GM23338 (cell line): ENCODE measurements around the gene NR2C2.

ENCODE experiments used
- CREB1 ChIP-seq: fragments of 250-450 bp; sonication (Bioruptor Pico); IDR thresholded peaks from 2 replicates; pipeline ENCODE4 v1.5.0; 2020; ENCODE audit warnings: low read depth, mild to moderate bottlenecking, moderate library complexity
- EZH2 ChIP-seq: fragments of 200-600 bp; sonication (generic); IDR thresholded peaks from one replicate; pipeline ENCODE4 v1.8.0; 2017; ENCODE audit warnings: antibody characterized with exemption, mild to moderate bottlenecking, low read depth; ENCODE audit not compliant: unreplicated experiment
- EZH2phosphoT487 ChIP-seq: fragments of 200-600 bp; sonication (generic); IDR thresholded peaks from one replicate; pipeline ENCODE4 v1.8.1; 2018; ENCODE audit warnings: antibody characterized with exemption; ENCODE audit not compliant: unreplicated experiment
- JUNB ChIP-seq: IDR thresholded peaks from one replicate; pipeline ENCODE4 v1.6.1; 2016; ENCODE audit warnings: antibody characterized with exemption; ENCODE audit not compliant: unreplicated experiment
- NANOG ChIP-seq: IDR thresholded peaks from 2 replicates; pipeline ENCODE4 v1.6.1; 2016; ENCODE audit warnings: antibody characterized with exemption, borderline replicate concordance
- POLR2AphosphoS5 ChIP-seq: IDR thresholded peaks from 2 replicates; pipeline ENCODE4 v1.6.1; 2016; ENCODE audit warnings: antibody characterized with exemption, low read depth
- STAT1 ChIP-seq: IDR thresholded peaks from one replicate; pipeline ENCODE4 v1.6.1; 2016; ENCODE audit warnings: antibody characterized with exemption; ENCODE audit not compliant: unreplicated experiment
- ZNF114 ChIP-seq: fragments of 250-450 bp; sonication (Bioruptor Pico); IDR thresholded peaks from 2 replicates; pipeline ENCODE4 v1.5.0; 2020; ENCODE audit warnings: mild to moderate bottlenecking, moderate library complexity
- ZNF331 ChIP-seq: fragments of 250-450 bp; sonication (Bioruptor Pico); IDR thresholded peaks from 2 replicates; pipeline ENCODE4 v1.5.0; 2020; ENCODE audit warnings: low read depth, mild to moderate bottlenecking, moderate library complexity
- TF ChIP-seq, protein P1 (sequence below), 2 experiments: fragments of 200-600 bp in 1 of 2; sonication (generic) in 1 of 2; conservative IDR thresholded peaks; 2 replicates each; pipeline versions ENCODE4 v1.5.1 to v1.6.1; 2016 to 2017; ENCODE audit warnings: antibody characterized with exemption in 2 of 2, low read depth in 2 of 2, mild to moderate bottlenecking in 2 of 2, moderate library complexity in 1 of 2
- TF ChIP-seq, protein P2 (sequence below): IDR thresholded peaks from one replicate; pipeline ENCODE4 v1.6.1; 2018; ENCODE audit warnings: antibody characterized with exemption; ENCODE audit not compliant: unreplicated experiment
- TF ChIP-seq, protein P3 (sequence below): fragments of 250-450 bp; sonication (Bioruptor Pico); IDR thresholded peaks from 2 replicates; pipeline ENCODE4 v1.5.0; 2020; ENCODE audit warnings: mild to moderate bottlenecking, moderate library complexity
- TF ChIP-seq, protein P4 (sequence below): IDR thresholded peaks from 2 replicates; pipeline ENCODE4 v1.6.1; 2016; ENCODE audit warnings: antibody characterized with exemption

DNA sequence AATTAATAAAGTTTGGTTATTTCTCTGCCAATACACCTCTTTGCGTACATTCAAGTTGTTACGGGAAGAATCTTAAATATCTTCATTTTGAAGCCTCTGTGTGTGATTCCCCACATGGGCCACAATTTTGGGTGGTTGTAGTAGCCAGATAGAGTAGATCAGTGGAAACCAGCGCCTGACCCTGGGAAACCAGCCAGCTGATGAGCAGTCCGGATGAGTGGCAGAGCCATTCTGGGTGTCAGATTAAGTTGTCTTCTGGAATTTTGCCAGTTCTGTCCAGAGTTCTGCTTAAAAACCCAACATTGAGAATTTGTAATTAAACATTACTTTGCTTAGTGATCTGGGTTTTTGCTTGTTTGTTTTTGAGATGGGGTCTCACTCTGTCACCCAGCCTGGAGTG, 68.1 kb downstream of the NR2C2 start:
- TF ChIP-seq, protein P1, sequence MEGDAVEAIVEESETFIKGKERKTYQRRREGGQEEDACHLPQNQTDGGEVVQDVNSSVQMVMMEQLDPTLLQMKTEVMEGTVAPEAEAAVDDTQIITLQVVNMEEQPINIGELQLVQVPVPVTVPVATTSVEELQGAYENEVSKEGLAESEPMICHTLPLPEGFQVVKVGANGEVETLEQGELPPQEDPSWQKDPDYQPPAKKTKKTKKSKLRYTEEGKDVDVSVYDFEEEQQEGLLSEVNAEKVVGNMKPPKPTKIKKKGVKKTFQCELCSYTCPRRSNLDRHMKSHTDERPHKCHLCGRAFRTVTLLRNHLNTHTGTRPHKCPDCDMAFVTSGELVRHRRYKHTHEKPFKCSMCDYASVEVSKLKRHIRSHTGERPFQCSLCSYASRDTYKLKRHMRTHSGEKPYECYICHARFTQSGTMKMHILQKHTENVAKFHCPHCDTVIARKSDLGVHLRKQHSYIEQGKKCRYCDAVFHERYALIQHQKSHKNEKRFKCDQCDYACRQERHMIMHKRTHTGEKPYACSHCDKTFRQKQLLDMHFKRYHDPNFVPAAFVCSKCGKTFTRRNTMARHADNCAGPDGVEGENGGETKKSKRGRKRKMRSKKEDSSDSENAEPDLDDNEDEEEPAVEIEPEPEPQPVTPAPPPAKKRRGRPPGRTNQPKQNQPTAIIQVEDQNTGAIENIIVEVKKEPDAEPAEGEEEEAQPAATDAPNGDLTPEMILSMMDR (conservative IDR thresholded peaks at IDR 0.05; ENCODE audit: low read depth in 2 of 2), result no peak
- TF ChIP-seq POLR2AphosphoS5, result no peak
- no peak for TF ChIP-seq EZH2phosphoT487
- TF ChIP-seq, protein P2, sequence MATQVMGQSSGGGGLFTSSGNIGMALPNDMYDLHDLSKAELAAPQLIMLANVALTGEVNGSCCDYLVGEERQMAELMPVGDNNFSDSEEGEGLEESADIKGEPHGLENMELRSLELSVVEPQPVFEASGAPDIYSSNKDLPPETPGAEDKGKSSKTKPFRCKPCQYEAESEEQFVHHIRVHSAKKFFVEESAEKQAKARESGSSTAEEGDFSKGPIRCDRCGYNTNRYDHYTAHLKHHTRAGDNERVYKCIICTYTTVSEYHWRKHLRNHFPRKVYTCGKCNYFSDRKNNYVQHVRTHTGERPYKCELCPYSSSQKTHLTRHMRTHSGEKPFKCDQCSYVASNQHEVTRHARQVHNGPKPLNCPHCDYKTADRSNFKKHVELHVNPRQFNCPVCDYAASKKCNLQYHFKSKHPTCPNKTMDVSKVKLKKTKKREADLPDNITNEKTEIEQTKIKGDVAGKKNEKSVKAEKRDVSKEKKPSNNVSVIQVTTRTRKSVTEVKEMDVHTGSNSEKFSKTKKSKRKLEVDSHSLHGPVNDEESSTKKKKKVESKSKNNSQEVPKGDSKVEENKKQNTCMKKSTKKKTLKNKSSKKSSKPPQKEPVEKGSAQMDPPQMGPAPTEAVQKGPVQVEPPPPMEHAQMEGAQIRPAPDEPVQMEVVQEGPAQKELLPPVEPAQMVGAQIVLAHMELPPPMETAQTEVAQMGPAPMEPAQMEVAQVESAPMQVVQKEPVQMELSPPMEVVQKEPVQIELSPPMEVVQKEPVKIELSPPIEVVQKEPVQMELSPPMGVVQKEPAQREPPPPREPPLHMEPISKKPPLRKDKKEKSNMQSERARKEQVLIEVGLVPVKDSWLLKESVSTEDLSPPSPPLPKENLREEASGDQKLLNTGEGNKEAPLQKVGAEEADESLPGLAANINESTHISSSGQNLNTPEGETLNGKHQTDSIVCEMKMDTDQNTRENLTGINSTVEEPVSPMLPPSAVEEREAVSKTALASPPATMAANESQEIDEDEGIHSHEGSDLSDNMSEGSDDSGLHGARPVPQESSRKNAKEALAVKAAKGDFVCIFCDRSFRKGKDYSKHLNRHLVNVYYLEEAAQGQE, result no peak
- no peak for TF ChIP-seq JUNB
- no peak for TF ChIP-seq EZH2
- no peak for TF ChIP-seq ZNF331 (CRISPR knock-in tag)
- TF ChIP-seq CREB1 (CRISPR knock-in tag), result no peak
- TF ChIP-seq ZNF114 (CRISPR knock-in tag), result no peak
- no peak for TF ChIP-seq NANOG
- TF ChIP-seq STAT1, result no peak
- TF ChIP-seq, protein P3, sequence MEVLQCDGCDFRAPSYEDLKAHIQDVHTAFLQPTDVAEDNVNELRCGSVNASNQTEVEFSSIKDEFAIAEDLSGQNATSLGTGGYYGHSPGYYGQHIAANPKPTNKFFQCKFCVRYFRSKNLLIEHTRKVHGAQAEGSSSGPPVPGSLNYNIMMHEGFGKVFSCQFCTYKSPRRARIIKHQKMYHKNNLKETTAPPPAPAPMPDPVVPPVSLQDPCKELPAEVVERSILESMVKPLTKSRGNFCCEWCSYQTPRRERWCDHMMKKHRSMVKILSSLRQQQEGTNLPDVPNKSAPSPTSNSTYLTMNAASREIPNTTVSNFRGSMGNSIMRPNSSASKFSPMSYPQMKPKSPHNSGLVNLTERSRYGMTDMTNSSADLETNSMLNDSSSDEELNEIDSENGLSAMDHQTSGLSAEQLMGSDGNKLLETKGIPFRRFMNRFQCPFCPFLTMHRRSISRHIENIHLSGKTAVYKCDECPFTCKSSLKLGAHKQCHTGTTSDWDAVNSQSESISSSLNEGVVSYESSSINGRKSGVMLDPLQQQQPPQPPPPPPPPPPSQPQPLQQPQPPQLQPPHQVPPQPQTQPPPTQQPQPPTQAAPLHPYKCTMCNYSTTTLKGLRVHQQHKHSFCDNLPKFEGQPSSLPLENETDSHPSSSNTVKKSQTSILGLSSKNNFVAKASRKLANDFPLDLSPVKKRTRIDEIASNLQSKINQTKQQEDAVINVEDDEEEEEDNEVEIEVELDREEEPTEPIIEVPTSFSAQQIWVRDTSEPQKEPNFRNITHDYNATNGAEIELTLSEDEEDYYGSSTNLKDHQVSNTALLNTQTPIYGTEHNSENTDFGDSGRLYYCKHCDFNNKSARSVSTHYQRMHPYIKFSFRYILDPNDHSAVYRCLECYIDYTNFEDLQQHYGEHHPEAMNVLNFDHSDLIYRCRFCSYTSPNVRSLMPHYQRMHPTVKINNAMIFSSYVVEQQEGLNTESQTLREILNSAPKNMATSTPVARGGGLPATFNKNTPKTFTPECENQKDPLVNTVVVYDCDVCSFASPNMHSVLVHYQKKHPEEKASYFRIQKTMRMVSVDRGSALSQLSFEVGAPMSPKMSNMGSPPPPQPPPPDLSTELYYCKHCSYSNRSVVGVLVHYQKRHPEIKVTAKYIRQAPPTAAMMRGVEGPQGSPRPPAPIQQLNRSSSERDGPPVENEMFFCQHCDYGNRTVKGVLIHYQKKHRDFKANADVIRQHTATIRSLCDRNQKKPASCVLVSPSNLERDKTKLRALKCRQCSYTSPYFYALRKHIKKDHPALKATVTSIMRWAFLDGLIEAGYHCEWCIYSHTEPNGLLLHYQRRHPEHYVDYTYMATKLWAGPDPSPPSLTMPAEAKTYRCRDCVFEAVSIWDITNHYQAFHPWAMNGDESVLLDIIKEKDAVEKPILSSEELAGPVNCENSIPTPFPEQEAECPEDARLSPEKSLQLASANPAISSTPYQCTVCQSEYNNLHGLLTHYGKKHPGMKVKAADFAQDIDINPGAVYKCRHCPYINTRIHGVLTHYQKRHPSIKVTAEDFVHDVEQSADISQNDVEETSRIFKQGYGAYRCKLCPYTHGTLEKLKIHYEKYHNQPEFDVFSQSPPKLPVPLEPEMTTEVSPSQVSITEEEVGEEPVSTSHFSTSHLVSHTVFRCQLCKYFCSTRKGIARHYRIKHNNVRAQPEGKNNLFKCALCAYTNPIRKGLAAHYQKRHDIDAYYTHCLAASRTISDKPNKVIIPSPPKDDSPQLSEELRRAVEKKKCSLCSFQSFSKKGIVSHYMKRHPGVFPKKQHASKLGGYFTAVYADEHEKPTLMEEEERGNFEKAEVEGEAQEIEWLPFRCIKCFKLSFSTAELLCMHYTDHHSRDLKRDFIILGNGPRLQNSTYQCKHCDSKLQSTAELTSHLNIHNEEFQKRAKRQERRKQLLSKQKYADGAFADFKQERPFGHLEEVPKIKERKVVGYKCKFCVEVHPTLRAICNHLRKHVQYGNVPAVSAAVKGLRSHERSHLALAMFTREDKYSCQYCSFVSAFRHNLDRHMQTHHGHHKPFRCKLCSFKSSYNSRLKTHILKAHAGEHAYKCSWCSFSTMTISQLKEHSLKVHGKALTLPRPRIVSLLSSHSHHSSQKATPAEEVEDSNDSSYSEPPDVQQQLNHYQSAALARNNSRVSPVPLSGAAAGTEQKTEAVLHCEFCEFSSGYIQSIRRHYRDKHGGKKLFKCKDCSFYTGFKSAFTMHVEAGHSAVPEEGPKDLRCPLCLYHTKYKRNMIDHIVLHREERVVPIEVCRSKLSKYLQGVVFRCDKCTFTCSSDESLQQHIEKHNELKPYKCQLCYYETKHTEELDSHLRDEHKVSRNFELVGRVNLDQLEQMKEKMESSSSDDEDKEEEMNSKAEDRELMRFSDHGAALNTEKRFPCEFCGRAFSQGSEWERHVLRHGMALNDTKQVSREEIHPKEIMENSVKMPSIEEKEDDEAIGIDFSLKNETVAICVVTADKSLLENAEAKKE (CRISPR knock-in tag), result no peak
- TF ChIP-seq, protein P4, sequence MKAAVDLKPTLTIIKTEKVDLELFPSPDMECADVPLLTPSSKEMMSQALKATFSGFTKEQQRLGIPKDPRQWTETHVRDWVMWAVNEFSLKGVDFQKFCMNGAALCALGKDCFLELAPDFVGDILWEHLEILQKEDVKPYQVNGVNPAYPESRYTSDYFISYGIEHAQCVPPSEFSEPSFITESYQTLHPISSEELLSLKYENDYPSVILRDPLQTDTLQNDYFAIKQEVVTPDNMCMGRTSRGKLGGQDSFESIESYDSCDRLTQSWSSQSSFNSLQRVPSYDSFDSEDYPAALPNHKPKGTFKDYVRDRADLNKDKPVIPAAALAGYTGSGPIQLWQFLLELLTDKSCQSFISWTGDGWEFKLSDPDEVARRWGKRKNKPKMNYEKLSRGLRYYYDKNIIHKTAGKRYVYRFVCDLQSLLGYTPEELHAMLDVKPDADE, result no peak
